ENCODE data around the gene FBXL15.
"Not testable (repeated sequence)": the region's sequence is repeated elsewhere in the genome, so short reads cannot be mapped to it uniquely, and the experiment has no call there.

FBXL15 gene

GRCh38 chr10:102452672-102453340, 32.2 kb downstream of the FBXL15 start:
- DNase-seq (ENCODE audit: low read depth in 2 of 3, low spot score in 1 of 3): peak; percentile 69 to 77 (median 69)

- no peak for DNase-seq (ENCODE audit: low read depth in 2 of 3, low spot score in 1 of 3)
These were observed 32.9 kb downstream of the FBXL15 start for GRCh38 chr10:102453502-102453901.

- DNase-seq (ENCODE audit: low read depth in 2 of 3, low spot score in 1 of 3): not testable (repeated sequence)
These were observed 34.2 kb downstream of the FBXL15 start for GRCh38 chr10:102454662-102455487.

GRCh38 chr10:102455893-102456471, 35.3 kb downstream of the FBXL15 start:
- DNase-seq (ENCODE audit: low read depth in 2 of 3, low spot score in 1 of 3): no peak

- no peak for DNase-seq (ENCODE audit: low read depth in 2 of 3, low spot score in 1 of 3)
These were observed 37.0 kb downstream of the FBXL15 start for GRCh38 chr10:102457591-102458150.

- no peak for DNase-seq (ENCODE audit: low read depth in 2 of 3, low spot score in 1 of 3)
These were observed 38.0 kb downstream of the FBXL15 start for GRCh38 chr10:102458656-102459055.

GRCh38 chr10:102460836-102461186, 40.2 kb downstream of the FBXL15 start:
- no peak for DNase-seq (ENCODE audit: low read depth in 2 of 3, low spot score in 1 of 3)

- peak; percentile 83 to 94 (median 86) for DNase-seq (ENCODE audit: low read depth in 2 of 3, low spot score in 1 of 3)
These were observed 40.8 kb downstream of the FBXL15 start for GRCh38 chr10:102461187-102462054.

GRCh38 chr10:102462512-102463054, 41.9 kb downstream of the FBXL15 start:
- no peak for DNase-seq (ENCODE audit: low read depth in 2 of 3, low spot score in 1 of 3)

- no peak for DNase-seq (ENCODE audit: low read depth in 2 of 3, low spot score in 1 of 3)
These were observed 43.3 kb downstream of the FBXL15 start for GRCh38 chr10:102463983-102464382.

GRCh38 chr10:102465466-102465865, 44.8 kb downstream of the FBXL15 start:
- DNase-seq (ENCODE audit: low read depth in 2 of 3, low spot score in 1 of 3): no peak

GRCh38 chr10:102467318-102467717, 46.7 kb downstream of the FBXL15 start:
- no peak for DNase-seq (ENCODE audit: low read depth in 2 of 3, low spot score in 1 of 3)

GRCh38 chr10:102467971-102468438, 47.4 kb downstream of the FBXL15 start:
- no peak for DNase-seq (ENCODE audit: low read depth in 2 of 3, low spot score in 1 of 3)

GRCh38 chr10:102468683-102469082, 48.0 kb downstream of the FBXL15 start:
- no peak for DNase-seq (ENCODE audit: low read depth in 2 of 3, low spot score in 1 of 3)

GRCh38 chr10:102470579-102471546, 50.2 kb downstream of the FBXL15 start:
- no peak for DNase-seq (ENCODE audit: low read depth in 2 of 3, low spot score in 1 of 3)
